Thymus (tissue), 11 donors: Measurements from ENCODE around the gene PLK3. TPM values are rescaled to one million over a fixed set of nuclear protein-coding genes. Genes with fewer than 3 reads are reported as not detected.

Experiments
- DNase-seq, 9 donors: peaks; one replicate each; pipeline ENCODE4 v3.0.0-alpha.2; 2013; ENCODE audit warnings: low spot score in 9 of 9, low read depth in 6 of 9, missing footprints in 1 of 9
- H3K27ac ChIP-seq, 2 donors: one replicate each; pipeline ENCODE4 v1.5.1; 2013; ENCODE audit warnings: control low read depth in 1 of 2, low read depth in 1 of 2, low read length in 1 of 2, mild to moderate bottlenecking in 1 of 2, moderate library complexity in 1 of 2
- H3K27me3 ChIP-seq, 2 donors: one replicate each; pipeline ENCODE4 v1.5.1; 2013; ENCODE audit warnings: low read length in 1 of 2; ENCODE audit not compliant: control insufficient read depth in 2 of 2, insufficient read depth in 1 of 2
- H3K36me3 ChIP-seq, 2 donors: one replicate each; pipeline ENCODE4 v1.5.1; 2013; ENCODE audit warnings: low read length in 1 of 2, mild to moderate bottlenecking in 1 of 2, moderate library complexity in 1 of 2; ENCODE audit not compliant: control insufficient read depth in 2 of 2, insufficient read depth in 2 of 2
- H3K4me1 ChIP-seq, 2 donors: one replicate each; pipeline ENCODE4 v1.5.1; 2013; ENCODE audit warnings: low read length in 2 of 2; ENCODE audit not compliant: control insufficient read depth in 2 of 2, insufficient read depth in 2 of 2
- H3K4me3 ChIP-seq, 2 donors: one replicate each; pipeline ENCODE4 v1.5.1; 2013; ENCODE audit warnings: low read length in 2 of 2, control low read depth in 1 of 2, mild to moderate bottlenecking in 1 of 2
- H3K9me3 ChIP-seq, 2 donors: one replicate each; pipeline ENCODE4 v1.5.1; 2013; ENCODE audit warnings: low read length in 1 of 2, mild to moderate bottlenecking in 1 of 2; ENCODE audit not compliant: control insufficient read depth in 2 of 2, insufficient read depth in 1 of 2
- WGBS: extraction: QIAGEN DNeasy Blood & Tissue Kit; methylation state at CpG from one replicate; pipeline ENCODE4 v1.1.7; 2013; 5-methylcytosine and 5-hydroxymethylcytosine counted together
- polyA plus RNA-seq: library from polyadenylated mRNA; stranded (reverse); fragments of 200-250 nt; gene quantifications from one replicate; pipeline ENCODE4 v1.2.3, GENCODE V29; 2013
- total RNA-seq: library from RNA; stranded (reverse); fragments of 120-200 nt; gene quantifications from one replicate; pipeline ENCODE4 v1.2.4, GENCODE V29; 2013
- donor health status: healthy.

The PLK3 gene
- total and polyA plus RNA-seq, 2 donors: 10.1 to 32.9 TPM

DNA sequence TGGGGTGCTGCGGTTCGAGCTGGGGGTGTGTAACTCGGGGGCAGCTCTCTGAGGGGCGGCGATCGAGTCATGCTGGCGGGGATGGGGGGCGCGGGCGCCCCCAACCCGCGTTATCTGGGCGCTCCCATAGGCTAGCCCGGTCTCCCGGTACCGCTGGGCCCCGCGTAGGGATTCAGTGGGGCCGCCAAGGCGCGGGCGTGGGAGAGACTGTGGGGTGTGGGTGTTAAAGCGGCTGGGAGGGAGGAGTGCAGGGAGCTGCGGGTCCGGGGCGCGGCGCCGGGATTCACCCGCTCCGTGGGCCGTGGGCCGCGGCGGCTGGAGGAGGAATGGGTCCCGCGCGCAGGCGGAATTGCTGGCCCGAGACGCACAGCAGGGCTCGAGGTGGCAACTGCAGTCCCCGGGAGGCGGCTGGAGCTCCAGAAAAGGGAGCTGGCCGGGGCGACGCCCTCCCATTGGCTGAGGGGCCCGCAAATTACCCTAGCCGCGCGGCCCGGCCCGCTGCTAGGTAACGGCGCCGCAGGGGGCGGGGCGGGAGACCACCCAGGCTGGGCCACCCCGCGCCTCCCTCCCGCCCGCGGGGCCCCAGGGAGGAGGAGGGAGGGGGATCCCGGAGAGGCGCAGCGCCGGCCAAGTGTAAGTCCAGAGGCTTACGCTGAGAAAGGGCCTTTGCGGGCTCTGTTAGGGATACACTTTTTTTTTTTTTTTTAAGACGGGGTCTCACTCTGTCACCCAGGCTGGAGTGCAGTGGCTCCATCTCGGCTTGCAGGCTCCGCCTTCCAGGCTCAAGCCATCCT, 42.9 kb downstream of the PLK3 start, which contains the start of gene PTCH2:
Gene PTCH2, minus strand, starts transcription at position 392 of the 794 bp plus-strand sequence. Its CDS starts 321 bp downstream, at position 71.
- 3% methylated on average over 72 of the region's 72 CpGs for WGBS
- DNase-seq: peak in 7 of 9 donors; percentile 29 to 74 (median 47)
- Histone ChIP-seq H3K27ac (no peak within 1 kb of the TSS), H3K27me3 (peaks cover 0 to 25% of the 10 kb centered on the region in 2 donors), H3K4me1 (peaks cover 3 to 8% of the 10 kb centered on the region in 2 donors), H3K4me3 (peak within 1 kb of the TSS; percentile 41 to 43), H3K9me3 (peaks cover 0 to 6% of the 10 kb centered on the region in 2 donors), H3K36me3 (no peaks in the 10 kb centered on the region)

DNA sequence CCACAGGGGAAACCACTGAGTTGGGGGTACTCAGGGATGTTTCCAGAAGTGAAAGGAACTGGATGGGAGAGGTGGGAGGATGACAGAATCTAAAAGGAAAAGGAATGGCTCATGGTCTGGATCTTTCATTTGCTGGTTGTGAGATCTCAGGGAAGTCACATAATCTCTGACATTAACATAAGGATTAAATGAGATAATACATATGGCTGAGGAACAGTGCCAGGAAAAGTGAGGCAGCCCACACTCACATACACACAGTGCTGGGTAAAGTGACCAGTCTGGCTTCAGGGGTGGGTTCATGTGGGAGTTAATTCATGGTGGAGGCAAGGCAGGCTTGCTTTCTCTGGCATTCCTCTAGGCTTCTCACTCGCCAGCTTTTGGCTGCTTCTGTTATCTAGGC, 46.8 kb downstream of the PLK3 start:
- 94% methylated on average over 1 of the region's 1 CpG for WGBS
- H3K27ac ChIP-seq: no peak overlapping the region
- H3K36me3 ChIP-seq: peaks cover 0 to 4% of the 10 kb centered on the region in 2 donors
- no peak overlapping the region for H3K4me3 ChIP-seq
- peaks cover 12 to 25% of the 10 kb centered on the region in 2 donors for H3K4me1 ChIP-seq
- DNase-seq: no peak
- peaks cover 0 to 6% of the 10 kb centered on the region in 2 donors for H3K9me3 ChIP-seq
- H3K27me3 ChIP-seq: peaks cover 0 to 19% of the 10 kb centered on the region in 2 donors

DNA sequence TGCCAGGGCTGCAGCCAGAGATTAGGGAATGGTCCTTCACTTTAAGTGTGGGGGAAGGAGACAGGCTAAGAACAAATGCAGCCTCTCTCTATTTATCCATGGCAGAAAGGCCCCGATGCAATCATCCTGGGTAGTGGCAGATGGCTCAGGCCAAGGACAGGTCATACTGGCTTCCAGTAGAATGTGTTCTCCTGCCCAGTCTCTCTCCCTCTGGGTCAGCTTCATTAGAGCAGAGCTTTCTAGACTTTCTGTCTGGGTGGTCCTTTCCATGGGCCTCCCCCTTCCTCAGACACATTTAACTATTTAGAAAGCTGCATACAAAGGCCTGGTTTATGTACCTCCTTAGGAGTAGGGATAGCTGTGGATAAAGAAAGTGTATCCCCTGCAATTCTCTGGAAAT, 47.7 kb downstream of the PLK3 start:
- H3K9me3 ChIP-seq: peaks cover 0 to 2% of the 10 kb centered on the region in 2 donors
- peaks cover 0 to 11% of the 10 kb centered on the region in 2 donors for H3K27me3 ChIP-seq
- WGBS: 97% methylated on average over 1 of the region's 1 CpG
- H3K36me3 ChIP-seq: peaks cover 0 to 4% of the 10 kb centered on the region in 2 donors
- H3K4me3 ChIP-seq: no peak overlapping the region
- no peak for DNase-seq
- peaks cover 12 to 21% of the 10 kb centered on the region in 2 donors for H3K4me1 ChIP-seq
- H3K27ac ChIP-seq: no peak overlapping the region

DNA sequence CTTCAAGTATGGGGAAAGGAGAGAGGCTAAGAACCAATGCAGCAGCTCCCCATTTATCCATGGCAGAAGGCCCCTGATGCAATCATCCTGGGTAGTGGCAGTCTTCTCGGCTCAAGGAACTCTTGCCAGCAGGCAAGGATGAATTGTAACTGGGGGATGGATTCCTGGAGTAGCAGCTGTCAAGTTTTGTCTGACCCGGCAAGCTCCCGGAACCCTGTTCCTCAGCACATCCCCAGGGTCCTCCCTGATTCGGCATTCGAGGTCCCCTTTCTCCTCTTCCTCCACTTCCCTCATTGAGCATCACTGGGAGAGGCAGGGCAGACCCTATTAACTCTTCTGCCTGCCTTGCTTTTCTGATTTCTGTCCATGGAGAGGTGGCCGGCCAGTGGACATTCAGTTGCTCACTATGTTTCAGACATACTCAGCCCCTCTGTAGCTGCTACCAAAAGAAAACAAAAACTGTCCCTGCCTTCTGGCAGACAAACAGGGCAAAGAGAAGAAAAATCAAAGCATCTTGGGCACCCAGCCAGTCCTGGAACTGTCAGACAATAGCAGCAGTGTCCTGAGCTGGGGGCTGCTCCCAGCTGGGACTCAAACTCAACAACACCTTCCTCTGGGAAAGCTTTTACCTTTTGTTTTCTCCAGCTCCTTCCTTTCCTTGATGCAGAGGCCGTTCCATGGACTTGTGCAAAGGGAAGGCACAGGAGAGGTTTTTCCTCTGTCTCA, 48.4 kb downstream of the PLK3 start:
- peaks cover 0 to 3% of the 10 kb centered on the region in 2 donors for H3K27me3 ChIP-seq
- H3K9me3 ChIP-seq: no peaks in the 10 kb centered on the region
- H3K4me3 ChIP-seq: no peak overlapping the region
- H3K4me1 ChIP-seq: peaks cover 9 to 18% of the 10 kb centered on the region in 2 donors
- no peak for DNase-seq
- H3K36me3 ChIP-seq: peaks cover 0 to 4% of the 10 kb centered on the region in 2 donors
- no peak overlapping the region for H3K27ac ChIP-seq
- 99% methylated on average over 7 of the region's 7 CpGs for WGBS

DNA sequence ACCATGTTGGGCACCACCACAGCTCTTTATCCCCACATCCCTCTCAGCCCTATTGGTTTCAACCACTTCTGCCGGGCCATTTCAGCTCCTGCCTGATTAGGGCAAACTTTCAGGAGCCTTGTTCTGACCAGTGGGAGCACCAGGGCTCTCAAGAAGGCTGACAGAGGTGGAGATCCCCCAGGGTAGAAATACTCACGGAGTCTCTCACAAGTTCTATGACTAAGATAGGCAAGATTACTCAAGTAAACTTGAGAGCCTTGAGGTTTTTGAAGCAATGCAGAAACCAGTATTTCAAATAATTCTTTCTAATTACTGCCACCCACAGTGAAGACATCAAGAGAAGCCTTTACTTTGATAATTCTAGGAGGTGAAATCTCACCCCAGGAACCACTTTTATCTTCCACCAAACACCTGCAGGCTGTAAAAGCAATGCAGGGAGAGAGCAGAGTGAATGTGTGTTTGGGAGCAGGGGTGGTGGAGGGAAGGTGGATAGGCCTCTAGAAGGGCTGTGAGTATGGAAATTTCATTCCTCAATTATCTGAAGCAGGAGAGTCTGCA, 49.5 kb downstream of the PLK3 start:
- 55% methylated on average over 2 of the region's 2 CpGs for WGBS
- H3K9me3 ChIP-seq: no peaks in the 10 kb centered on the region
- H3K27me3 ChIP-seq: no peaks in the 10 kb centered on the region
- peaks cover 0 to 4% of the 10 kb centered on the region in 2 donors for H3K36me3 ChIP-seq
- no peak overlapping the region for H3K27ac ChIP-seq
- no peak overlapping the region for H3K4me3 ChIP-seq
- H3K4me1 ChIP-seq: peaks cover 9 to 18% of the 10 kb centered on the region in 2 donors
- peak in 3 of 9 donors; percentile 16 to 66 (median 32) for DNase-seq

DNA sequence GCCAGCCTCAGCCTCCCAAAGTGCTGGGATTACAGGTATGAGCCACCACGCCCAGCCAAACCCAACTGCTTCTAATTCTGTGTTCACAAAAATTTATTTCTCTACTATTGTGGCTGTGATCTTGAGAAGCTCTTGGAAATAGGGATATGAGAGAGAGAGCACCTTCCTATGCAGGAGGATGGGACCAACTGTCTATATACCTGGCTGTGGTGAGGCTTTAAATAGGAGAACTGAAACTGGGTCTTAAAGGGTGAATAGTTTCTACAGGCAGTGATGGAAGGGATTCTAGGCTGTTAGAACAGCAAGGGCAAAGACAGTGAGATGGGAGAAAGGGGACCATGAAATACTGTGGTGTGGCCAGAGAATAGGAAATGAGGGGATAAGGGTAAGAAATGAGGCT, 51.1 kb downstream of the PLK3 start:
- DNase-seq: no peak
- no peaks in the 10 kb centered on the region for H3K9me3 ChIP-seq
- H3K36me3 ChIP-seq: peaks cover 0 to 4% of the 10 kb centered on the region in 2 donors
- H3K4me3 ChIP-seq: no peak overlapping the region
- H3K27ac ChIP-seq: no peak overlapping the region
- peaks cover 9 to 18% of the 10 kb centered on the region in 2 donors for H3K4me1 ChIP-seq
- H3K27me3 ChIP-seq: no peaks in the 10 kb centered on the region
- WGBS: 97% methylated on average over 1 of the region's 1 CpG

DNA sequence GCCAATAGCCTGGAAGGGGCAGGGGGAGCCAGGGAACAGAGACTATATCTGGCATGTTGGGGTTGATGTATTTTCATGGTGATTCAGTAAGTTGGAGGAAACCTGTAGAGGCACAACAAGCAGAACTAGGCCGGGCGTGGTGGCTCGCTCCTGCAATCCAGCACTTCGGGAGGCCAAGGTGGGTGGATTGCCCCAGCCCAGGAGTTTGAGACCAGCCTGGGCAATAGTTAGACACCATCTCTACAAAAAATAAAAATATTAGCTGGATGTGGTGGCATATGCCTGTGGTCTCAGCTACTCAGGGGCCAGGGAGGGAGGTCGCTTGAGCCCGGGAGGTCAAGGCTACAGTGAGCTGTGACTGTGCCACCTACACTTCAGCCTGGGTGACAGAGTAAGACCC, 53.0 kb downstream of the PLK3 start:
- Histone ChIP-seq H3K4me1 (peaks cover 9 to 18% of the 10 kb centered on the region in 2 donors), H3K4me3 (no peak overlapping the region), H3K36me3 (peaks cover 0 to 4% of the 10 kb centered on the region in 2 donors), H3K9me3 (no peaks in the 10 kb centered on the region), H3K27ac (no peak overlapping the region), H3K27me3 (no peaks in the 10 kb centered on the region)
- DNase-seq: no peak
- WGBS: 98% methylated on average over 6 of the region's 6 CpGs

DNA sequence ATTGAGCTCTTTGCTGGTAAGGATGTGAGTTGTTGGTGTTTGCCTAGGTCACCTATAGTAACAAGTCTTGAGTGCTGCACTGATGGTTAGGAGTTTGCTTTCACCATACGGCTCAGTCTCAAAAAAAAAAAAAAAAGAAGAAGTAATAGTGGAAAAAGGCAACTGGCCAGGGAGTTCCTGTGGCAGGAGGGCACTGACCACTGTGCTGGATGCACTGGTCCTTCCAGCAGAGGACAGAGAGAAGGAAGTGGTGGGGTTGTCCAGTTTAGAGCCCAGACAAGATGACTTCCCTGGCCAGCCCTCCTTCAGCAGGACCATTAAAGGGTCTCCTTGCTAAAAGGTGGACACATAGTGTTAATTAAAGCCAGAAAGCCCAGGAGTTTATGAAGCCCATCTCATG, 54.8 kb downstream of the PLK3 start:
- peaks cover 0 to 4% of the 10 kb centered on the region in 2 donors for H3K36me3 ChIP-seq

More for the DNA sequence above, 54.8 kb downstream of the PLK3 start:
- Histone ChIP-seq H3K27me3 (no peaks in the 10 kb centered on the region), H3K4me1 (peaks cover under 1 to 4% of the 10 kb centered on the region in 2 donors), H3K9me3 (no peaks in the 10 kb centered on the region), H3K27ac (no peak overlapping the region), H3K4me3 (no peak overlapping the region)
- DNase-seq: no peak
- 95% methylated on average over 1 of the region's 1 CpG for WGBS
